ENCODE results near the gene CNR2. TPM values are rescaled to one million over a fixed set of nuclear protein-coding genes. Genes with fewer than 3 reads are reported as not detected.
"Not testable (repeated sequence)": the region's sequence is repeated elsewhere in the genome, so short reads cannot be mapped to it uniquely, and the experiment has no call there.

Gene CNR2
- total and polyA plus RNA-seq, 9 donors, result 0.03 to 0.11 (median 0.10) TPM; not detected in 6

- Histone ChIP-seq H3K4me1 (ENCODE audit: insufficient read depth) (no peaks in the 10 kb centered on the region), H3K27me3 (no peaks in the 10 kb centered on the region), H3K9me3 (no peaks in the 10 kb centered on the region), H3K36me3 (no peaks in the 10 kb centered on the region), H3K27ac (peak overlapping the region; percentile 93 to 99), H3K4me3 (peak overlapping the region; percentile 84)
- DNase-seq, result peak in 4 of 5 donors; percentile 72 to 82 (median 76)
- intact Hi-C loops (cut with DNase I), result loop anchor here in 2 of 4 donors (5.0 kb wide), 3 partner anchors 37 to 68 kb away; no protein-coding TSS in a partner anchor
- 1 to 2% (median 1%) methylated on average over 26 to 30 of the region's 30 CpGs for WGBS, 3 donors
- TF ChIP-seq POLR2A (IDR thresholded peaks at IDR 0.05), result peak; percentile 7
- no peak for TF ChIP-seq EP300 (IDR thresholded peaks at IDR 0.05)
Measured at GRCh38 chr1:23958810-23959460, 45.8 kb upstream of the CNR2 start.

DNA sequence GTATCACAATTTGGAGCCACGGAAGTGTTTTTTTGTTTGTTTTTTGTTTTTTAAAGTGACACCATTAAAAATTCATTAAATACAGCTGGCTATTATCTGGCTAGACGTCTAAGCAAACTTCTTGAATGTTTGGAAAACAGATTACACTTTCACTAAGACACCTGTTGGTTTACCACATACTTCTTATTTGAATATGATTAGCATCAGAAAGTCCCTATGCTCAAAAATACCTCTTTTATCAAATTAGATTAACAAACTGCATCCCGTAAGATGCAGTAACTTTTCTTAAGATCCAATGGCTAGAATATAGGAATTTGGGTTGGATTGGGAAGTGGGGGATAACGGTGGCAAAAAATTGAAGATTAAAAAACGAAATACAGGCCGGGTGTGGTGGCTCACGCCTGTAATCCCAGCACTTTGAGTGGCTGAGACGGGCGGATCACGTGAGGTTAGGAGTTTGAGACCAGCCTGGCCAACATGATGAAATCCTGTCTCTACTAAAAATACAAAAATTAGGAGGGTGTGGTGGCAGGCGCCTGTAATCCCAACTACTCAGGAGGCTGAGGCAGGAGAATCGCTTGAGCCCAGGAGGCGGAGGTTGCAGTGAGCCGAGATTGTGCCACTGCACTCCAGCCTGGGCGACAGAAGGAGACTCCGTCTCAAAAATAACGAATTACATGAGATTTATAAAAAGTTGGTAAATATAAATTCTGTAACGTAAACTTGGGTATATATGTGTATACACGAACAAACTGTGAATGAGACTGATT is 45.1 kb upstream of the CNR2 start:
- intact Hi-C loops (cut with DNase I), result loop anchor here in 2 of 4 donors (5.0 kb wide), 3 partner anchors 36 to 69 kb away; no protein-coding TSS in a partner anchor
- H3K36me3 ChIP-seq, result not testable (repeated sequence)

DNA sequence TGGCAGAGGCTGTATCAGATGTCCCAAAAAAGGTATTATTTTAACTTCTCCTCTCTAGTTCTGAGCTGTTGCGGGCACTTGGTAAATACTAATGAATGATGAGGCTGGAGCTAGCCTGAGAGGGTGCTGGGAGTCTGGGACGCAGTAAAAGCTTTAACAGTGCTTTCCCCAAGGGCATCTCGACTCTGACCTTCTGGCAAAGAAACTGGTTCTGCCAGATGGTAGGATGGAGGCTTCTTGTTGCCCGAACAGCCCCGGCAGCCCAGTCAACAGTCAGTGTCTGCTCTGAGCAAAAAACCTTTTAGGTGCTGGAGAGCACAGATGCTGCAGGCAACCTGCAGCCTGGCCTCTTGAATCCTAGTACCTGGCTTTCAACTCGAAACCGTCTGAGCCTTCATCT is 43.9 kb upstream of the CNR2 start:
- TF ChIP-seq POLR2A (IDR thresholded peaks at IDR 0.05) (no peak), EP300 (IDR thresholded peaks at IDR 0.05) (no peak), CTCF (IDR thresholded peaks at IDR 0.05) (no peak)
- Histone ChIP-seq H3K27ac (peak overlapping the region in 1 of 2 donors; percentile 48), H3K4me1 (ENCODE audit: insufficient read depth) (no peaks in the 10 kb centered on the region), H3K4me3 (no peak overlapping the region), H3K27me3 (no peaks in the 10 kb centered on the region), H3K9me3 (no peaks in the 10 kb centered on the region), H3K36me3 (no peaks in the 10 kb centered on the region)
- intact Hi-C loops (cut with DNase I), result loop anchor here in 2 of 4 donors (5.0 kb wide), 3 partner anchors 35 to 70 kb away; no protein-coding TSS in a partner anchor
- DNase-seq, result no peak
- whole genome bisulfite sequencing, 3 donors, result 29 to 52% (median 31%) methylated on average over 7 of the region's 7 CpGs

More for the DNA sequence above, 45.1 kb upstream of the CNR2 start:
- H3K27me3 ChIP-seq; H3K4me1 ChIP-seq (ENCODE audit: insufficient read depth); H3K9me3 ChIP-seq; DNase-seq: not testable (repeated sequence)
- WGBS, 3 donors, result 54 to 68% (median 60%) methylated on average over 19 of the region's 19 CpGs
- Histone ChIP-seq H3K27ac (peak overlapping the region; percentile 93 to 99), H3K4me3 (peak overlapping the region; percentile 84)

- no peak for TF ChIP-seq CTCF (IDR thresholded peaks at IDR 0.05)
- no peak for TF ChIP-seq EP300 (IDR thresholded peaks at IDR 0.05)
- no peak for TF ChIP-seq POLR2A (IDR thresholded peaks at IDR 0.05)
- WGBS, 3 donors, result 85 to 96% (median 87%) methylated on average over 3 of the region's 3 CpGs
- Histone ChIP-seq H3K9me3 (no peaks in the 10 kb centered on the region), H3K36me3 (no peaks in the 10 kb centered on the region), H3K4me1 (ENCODE audit: insufficient read depth) (no peaks in the 10 kb centered on the region), H3K27ac (no peak overlapping the region), H3K4me3 (no peak overlapping the region), H3K27me3 (no peaks in the 10 kb centered on the region)
- intact Hi-C loops (cut with DNase I), result no loop called here
- no peak for DNase-seq
Measured at GRCh38 chr1:23953020-23953419, 39.9 kb upstream of the CNR2 start.

DNA sequence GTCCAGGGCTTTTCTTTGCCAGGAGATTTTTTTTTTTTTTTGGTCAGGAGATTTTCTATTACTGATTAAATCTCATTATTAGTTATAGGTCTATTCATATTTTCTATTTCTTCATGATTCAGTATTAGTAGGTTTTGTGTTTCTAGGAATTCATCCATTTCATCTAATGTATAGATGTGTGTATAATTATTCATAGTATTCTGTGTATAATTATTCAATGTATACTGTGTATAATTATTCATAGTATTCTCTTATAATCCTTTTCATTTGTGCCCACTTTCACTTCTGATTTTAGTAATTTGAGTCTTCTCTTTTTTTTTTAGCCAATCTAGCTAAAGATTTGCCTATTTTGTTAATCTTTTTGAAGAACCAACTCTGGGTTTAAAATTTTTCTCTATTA is 34.2 kb upstream of the CNR2 start:
- H3K36me3 ChIP-seq, result no peaks in the 10 kb centered on the region
- no peaks in the 10 kb centered on the region for H3K9me3 ChIP-seq
- intact Hi-C loops (cut with DNase I), result no loop called here
- DNase-seq, result no peak
- no peaks in the 10 kb centered on the region for H3K4me1 ChIP-seq (ENCODE audit: insufficient read depth)
- TF ChIP-seq POLR2A (IDR thresholded peaks at IDR 0.05) (no peak), CTCF (IDR thresholded peaks at IDR 0.05) (no peak), EP300 (IDR thresholded peaks at IDR 0.05) (no peak)
- no peak overlapping the region for H3K27ac ChIP-seq
- no peaks in the 10 kb centered on the region for H3K27me3 ChIP-seq
- no peak overlapping the region for H3K4me3 ChIP-seq
